Lower lobe of right lung (tissue), 2 donors: ENCODE measurements around the gene IL11. TPM values are rescaled to one million over a fixed set of nuclear protein-coding genes. Genes with fewer than 3 reads are reported as not detected.

Experiments used
- ATAC-seq, 2 donors: fragments of 200-7000 bp; cut with Tn5 transposase; one replicate each; pipeline ENCODE4 v1.9.1; 2020 to 2022; ENCODE audit warnings: mild to moderate bottlenecking in 2 of 2, moderate library complexity in 2 of 2
- DNase-seq: peaks from one replicate; pipeline ENCODE4 v3.0.0-alpha.2; 2020
- H3K27ac ChIP-seq: fragments of 200-600 bp; one replicate; pipeline ENCODE4 v1.8.0; 2022
- H3K27me3 ChIP-seq: fragments of 200-600 bp; one replicate; pipeline ENCODE4 v1.8.0; 2022; ENCODE audit warnings: low read depth
- H3K36me3 ChIP-seq: fragments of 200-600 bp; one replicate; pipeline ENCODE4 v1.8.0; 2022; ENCODE audit warnings: mild to moderate bottlenecking
- H3K4me1 ChIP-seq: fragments of 200-600 bp; one replicate; pipeline ENCODE4 v1.8.0; 2022
- H3K4me3 ChIP-seq: fragments of 200-600 bp; one replicate; pipeline ENCODE4 v1.8.0; 2022; ENCODE audit warnings: mild to moderate bottlenecking
- H3K9me3 ChIP-seq: fragments of 200-600 bp; one replicate; pipeline ENCODE4 v1.8.0; 2022
- CTCF ChIP-seq: fragments of 200-600 bp; IDR thresholded peaks from one replicate; pipeline ENCODE4 v1.8.0; 2022; ENCODE audit warnings: antibody characterized with exemption, mild to moderate bottlenecking
- intact Hi-C: fragments of 100-400 bp; cut with DNase I; formaldehyde crosslinking; loops from one replicate; pipeline ENCODE4 v1.11.0; 2022
- total RNA-seq: library from RNA; stranded (reverse); fragmentation: NEBNext Ultra II Directional; extraction: Animal tissue kit (Norgen Biotek cat#: 25700); gene quantifications from one replicate; pipeline ENCODE4 v1.2.1, GENCODE V29; 2021
- donor health status: DM: no; HTN: yes; CAD: no; lungs with severe emphysema.

IL11 gene
- total RNA-seq, 1 donor from 2014 or later = not detected

- Histone ChIP-seq H3K4me3 (peak within 1 kb of the TSS; percentile 43), H3K4me1 (no peaks in the 10 kb centered on the region), H3K9me3 (no peaks in the 10 kb centered on the region), H3K36me3 (no peaks in the 10 kb centered on the region), H3K27me3 (peaks cover 1% of the 10 kb centered on the region), H3K27ac (peak within 1 kb of the TSS; percentile 58)
- intact Hi-C loops = no loop called here
- DNase-seq (no peak), ATAC-seq (peak in 1 of 2 donors; percentile 18)
- no peak for TF ChIP-seq CTCF
Observed at GRCh38 chr19:55325172-55325571, 45.1 kb downstream of the IL11 start, which contains the start of gene TMEM150B. TMEM150B (minus strand) TSS chr19:55325341; CDS start chr19:55321036, 4,305 bp downstream.

- peak overlapping the region; percentile 43 for H3K4me3 ChIP-seq
Observed at GRCh38 chr19:55324662-55325061, 45.6 kb downstream of the IL11 start.

GRCh38 chr19:55322204-55322885, 47.9 kb downstream of the IL11 start:
- intact Hi-C loops = no loop called here
- no peaks in the 10 kb centered on the region for H3K9me3 ChIP-seq
- H3K27ac ChIP-seq = no peak overlapping the region
- no peaks in the 10 kb centered on the region for H3K36me3 ChIP-seq
- H3K27me3 ChIP-seq = peaks cover 5% of the 10 kb centered on the region
- H3K4me3 ChIP-seq = peak overlapping the region; percentile 30
- no peak for TF ChIP-seq CTCF
- H3K4me1 ChIP-seq = no peaks in the 10 kb centered on the region
- ATAC-seq (no peak), DNase-seq (no peak)

More at GRCh38 chr19:55324662-55325061, 45.6 kb downstream of the IL11 start:
- Histone ChIP-seq H3K36me3 (no peaks in the 10 kb centered on the region), H3K27me3 (peaks cover 5% of the 10 kb centered on the region), H3K27ac (peak overlapping the region; percentile 58), H3K9me3 (no peaks in the 10 kb centered on the region), H3K4me1 (no peaks in the 10 kb centered on the region)
- no peak for TF ChIP-seq CTCF
- ATAC-seq = no peak
- intact Hi-C loops = no loop called here
- DNase-seq = no peak

GRCh38 chr19:55321466-55322137, 48.7 kb downstream of the IL11 start:
- ATAC-seq = no peak
- Histone ChIP-seq H3K4me1 (no peaks in the 10 kb centered on the region), H3K27me3 (peaks cover 5% of the 10 kb centered on the region), H3K4me3 (no peak overlapping the region), H3K27ac (no peak overlapping the region), H3K36me3 (no peaks in the 10 kb centered on the region), H3K9me3 (no peaks in the 10 kb centered on the region)
- no peak for DNase-seq
- no peak for TF ChIP-seq CTCF
- intact Hi-C loops = no loop called here

- H3K27ac ChIP-seq = no peak overlapping the region
- no peaks in the 10 kb centered on the region for H3K4me1 ChIP-seq
- no peaks in the 10 kb centered on the region for H3K36me3 ChIP-seq
- no peaks in the 10 kb centered on the region for H3K9me3 ChIP-seq
- peaks cover 5% of the 10 kb centered on the region for H3K27me3 ChIP-seq
- no peak for TF ChIP-seq CTCF
- no peak overlapping the region for H3K4me3 ChIP-seq
- intact Hi-C loops = no loop called here
- ATAC-seq (no peak), DNase-seq (no peak)
Observed at GRCh38 chr19:55320844-55321419, 49.3 kb downstream of the IL11 start.
